Muscle layer of colon (tissue), 2 donors: ENCODE measurements around the gene LRRC4B.
"Not testable (repeated sequence)": the region's sequence is repeated elsewhere in the genome, so short reads cannot be mapped to it uniquely, and the experiment has no call there.

Source experiments
- H3K27ac ChIP-seq: one replicate; pipeline ENCODE4 v1.7.0; 2013; ENCODE audit warnings: low read depth, mild to moderate bottlenecking, low read length, moderate library complexity
- H3K27me3 ChIP-seq, 2 donors: one replicate each; pipeline ENCODE4 v1.7.0; 2013; ENCODE audit warnings: low read length in 2 of 2, mild to moderate bottlenecking in 2 of 2; ENCODE audit not compliant: insufficient read depth in 2 of 2, control insufficient read depth in 1 of 2
- H3K36me3 ChIP-seq: one replicate; pipeline ENCODE4 v1.7.0; 2013; ENCODE audit warnings: mild to moderate bottlenecking, low read length; ENCODE audit not compliant: insufficient read depth
- H3K4me1 ChIP-seq: one replicate; pipeline ENCODE4 v1.7.0; 2013; ENCODE audit warnings: mild to moderate bottlenecking, low read length; ENCODE audit not compliant: insufficient read depth
- H3K4me3 ChIP-seq, 2 donors: one replicate each; pipeline ENCODE4 v1.7.0; 2013; ENCODE audit warnings: low read length in 2 of 2, low read depth in 1 of 2, mild to moderate bottlenecking in 1 of 2, moderate library complexity in 1 of 2
- H3K9ac ChIP-seq: one replicate; pipeline ENCODE4 v1.7.0; 2013; ENCODE audit warnings: low read length
- H3K9me3 ChIP-seq: one replicate; pipeline ENCODE4 v1.7.0; 2013; ENCODE audit warnings: mild to moderate bottlenecking, low read length
- donor health status: abdominal sarcoma.
- donor health status: Adenocarcinoma of cecum.

The LRRC4B gene, protein sequence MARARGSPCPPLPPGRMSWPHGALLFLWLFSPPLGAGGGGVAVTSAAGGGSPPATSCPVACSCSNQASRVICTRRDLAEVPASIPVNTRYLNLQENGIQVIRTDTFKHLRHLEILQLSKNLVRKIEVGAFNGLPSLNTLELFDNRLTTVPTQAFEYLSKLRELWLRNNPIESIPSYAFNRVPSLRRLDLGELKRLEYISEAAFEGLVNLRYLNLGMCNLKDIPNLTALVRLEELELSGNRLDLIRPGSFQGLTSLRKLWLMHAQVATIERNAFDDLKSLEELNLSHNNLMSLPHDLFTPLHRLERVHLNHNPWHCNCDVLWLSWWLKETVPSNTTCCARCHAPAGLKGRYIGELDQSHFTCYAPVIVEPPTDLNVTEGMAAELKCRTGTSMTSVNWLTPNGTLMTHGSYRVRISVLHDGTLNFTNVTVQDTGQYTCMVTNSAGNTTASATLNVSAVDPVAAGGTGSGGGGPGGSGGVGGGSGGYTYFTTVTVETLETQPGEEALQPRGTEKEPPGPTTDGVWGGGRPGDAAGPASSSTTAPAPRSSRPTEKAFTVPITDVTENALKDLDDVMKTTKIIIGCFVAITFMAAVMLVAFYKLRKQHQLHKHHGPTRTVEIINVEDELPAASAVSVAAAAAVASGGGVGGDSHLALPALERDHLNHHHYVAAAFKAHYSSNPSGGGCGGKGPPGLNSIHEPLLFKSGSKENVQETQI

GRCh38 chr19:50567882-50568727, at the start of gene LRRC4B:
Gene LRRC4B (minus strand): TSS chr19:50568435. CDS start chr19:50548838, 19,597 bp downstream.
- Histone ChIP-seq H3K27me3 (peaks cover 13 to 46% of the 10 kb centered on the region in 2 donors), H3K27ac (no peak within 1 kb of the TSS), H3K4me3 (no peak within 1 kb of the TSS), H3K9ac (no peak within 1 kb of the TSS), H3K9me3 (no peaks in the 10 kb centered on the region), H3K4me1 (no peaks in the 10 kb centered on the region), H3K36me3 (no peaks in the 10 kb centered on the region)

GRCh38 chr19:50612504-50613404, 44.5 kb upstream of the LRRC4B start:
- not testable (repeated sequence) for H3K9ac ChIP-seq, H3K4me3 ChIP-seq, H3K4me1 ChIP-seq, H3K36me3 ChIP-seq, H3K27me3 ChIP-seq, H3K9me3 ChIP-seq, H3K27ac ChIP-seq

DNA sequence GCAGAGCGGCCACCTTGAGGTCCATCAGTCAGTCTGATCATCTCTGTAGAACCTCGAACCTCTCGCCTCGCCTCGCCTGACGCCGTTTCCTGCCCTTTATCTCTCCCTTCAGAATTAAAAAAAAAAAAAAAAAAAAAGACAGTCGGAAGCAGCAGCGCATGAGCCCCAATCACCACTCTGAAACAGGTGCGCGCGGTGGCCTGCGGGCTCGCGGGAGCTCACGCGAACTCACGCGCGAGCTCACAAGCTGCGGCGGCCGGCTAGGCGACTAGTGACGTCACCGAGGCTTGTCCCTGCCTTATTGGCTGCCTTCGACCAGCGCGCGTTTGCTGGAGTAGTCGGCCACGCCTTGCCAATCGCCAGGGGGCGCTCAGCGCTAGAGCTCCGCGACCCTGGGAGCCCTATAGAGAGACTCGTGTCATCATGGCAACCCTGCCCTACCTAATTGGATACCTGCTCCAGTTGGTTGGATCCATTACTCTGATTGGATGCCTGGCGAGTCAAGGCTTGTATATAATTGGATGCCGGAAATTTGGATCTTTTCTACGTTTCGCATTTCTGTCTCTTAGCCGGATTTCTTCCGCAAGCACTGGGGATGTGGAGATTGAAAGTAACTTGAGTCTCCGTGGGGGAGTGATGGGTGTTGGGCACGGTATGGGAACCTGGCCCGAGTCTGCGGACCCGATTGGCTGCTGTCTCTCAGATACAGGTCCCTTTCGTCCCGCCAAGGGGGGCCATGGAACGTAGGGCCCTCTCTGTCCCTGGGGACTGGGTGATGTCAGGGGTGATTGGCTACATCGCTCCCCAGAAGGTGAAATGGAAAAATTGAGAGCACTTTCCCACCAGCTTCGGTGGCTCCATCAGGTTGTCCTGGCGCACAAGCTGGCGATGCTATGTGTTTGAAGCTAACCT, 39.9 kb upstream of the LRRC4B start:
- H3K36me3 ChIP-seq, result no peaks in the 10 kb centered on the region
- no peak overlapping the region for H3K27ac ChIP-seq
- H3K9ac ChIP-seq, result no peak overlapping the region
- H3K4me3 ChIP-seq, result no peak overlapping the region
- H3K4me1 ChIP-seq, result no peaks in the 10 kb centered on the region
- H3K27me3 ChIP-seq, result peaks cover 6 to 19% of the 10 kb centered on the region in 2 donors
- H3K9me3 ChIP-seq, result no peaks in the 10 kb centered on the region

DNA sequence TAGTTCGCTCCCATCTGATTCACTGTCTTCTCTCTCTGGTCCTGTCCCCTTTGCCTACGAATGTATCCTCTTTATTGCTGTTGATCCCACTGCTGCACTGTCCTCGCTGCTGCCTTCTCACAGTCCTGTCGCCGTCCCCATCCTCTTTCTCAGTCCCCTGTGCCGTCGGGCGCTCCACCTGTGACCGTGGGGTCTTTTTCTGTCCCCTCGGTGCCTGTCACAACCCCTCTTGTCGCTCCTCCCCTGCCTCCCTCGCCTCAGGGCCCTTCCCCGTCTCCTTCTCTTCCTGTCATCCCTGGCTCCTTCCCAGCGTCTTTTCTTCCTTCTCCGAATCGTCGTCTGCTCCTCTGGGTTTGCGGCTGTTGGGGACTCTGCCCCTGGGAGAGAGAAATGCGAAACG, 39.2 kb upstream of the LRRC4B start:
- H3K9ac ChIP-seq, result no peak overlapping the region

DNA sequence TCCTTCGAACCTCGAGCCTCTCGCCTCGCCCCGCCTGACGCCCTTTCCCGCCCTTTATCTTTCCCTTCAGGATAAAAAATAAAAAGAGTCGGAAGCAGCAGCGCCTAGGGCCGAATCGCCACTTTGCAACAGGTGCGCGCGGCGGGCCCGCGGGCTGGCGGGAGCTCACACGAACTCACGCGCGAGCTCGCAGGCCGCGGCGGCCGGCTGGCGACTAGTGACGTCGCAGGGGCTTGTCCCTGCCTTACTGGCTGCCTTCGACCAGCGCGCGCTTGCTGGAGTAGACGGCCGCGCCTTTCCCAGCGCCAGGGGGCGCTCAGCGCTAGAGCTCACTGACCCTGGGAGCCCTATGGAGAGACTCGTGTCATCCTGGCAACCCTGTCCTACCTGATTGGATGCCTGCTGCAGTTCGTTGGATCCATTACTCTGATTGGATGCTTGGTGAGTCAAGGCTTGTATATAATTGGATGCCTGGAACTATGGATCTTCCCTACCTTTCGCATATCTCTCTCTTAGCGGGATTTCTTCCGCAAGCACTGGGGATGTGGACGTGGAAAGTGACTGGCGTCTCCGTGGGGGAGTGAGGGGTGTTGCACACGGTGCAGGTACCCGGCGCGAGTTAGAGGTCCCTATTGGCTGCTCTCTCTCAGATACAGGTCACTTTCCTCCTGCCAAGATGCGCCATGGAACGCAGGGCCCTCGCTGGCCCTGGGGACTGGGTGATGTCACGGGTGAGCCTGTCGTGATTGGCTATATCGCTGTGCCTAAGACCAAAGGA, 38.0 kb upstream of the LRRC4B start:
- not testable (repeated sequence) for H3K9ac ChIP-seq, H3K9me3 ChIP-seq, H3K4me3 ChIP-seq, H3K36me3 ChIP-seq, H3K4me1 ChIP-seq, H3K27ac ChIP-seq
- H3K27me3 ChIP-seq, result peaks cover 6 to 32% of the 10 kb centered on the region in 2 donors

More for the DNA sequence above, 39.2 kb upstream of the LRRC4B start:
- Histone ChIP-seq H3K4me1 (no peaks in the 10 kb centered on the region), H3K27ac (no peak overlapping the region), H3K4me3 (no peak overlapping the region), H3K9me3 (no peaks in the 10 kb centered on the region), H3K36me3 (no peaks in the 10 kb centered on the region), H3K27me3 (peaks cover 6 to 24% of the 10 kb centered on the region in 2 donors)

GRCh38 chr19:50604264-50605073, 36.2 kb upstream of the LRRC4B start:
- H3K27ac ChIP-seq, H3K4me3 ChIP-seq, H3K36me3 ChIP-seq, H3K9me3 ChIP-seq, H3K4me1 ChIP-seq, H3K9ac ChIP-seq: not testable (repeated sequence)
- H3K27me3 ChIP-seq, result peaks cover 6 to 32% of the 10 kb centered on the region in 2 donors

DNA sequence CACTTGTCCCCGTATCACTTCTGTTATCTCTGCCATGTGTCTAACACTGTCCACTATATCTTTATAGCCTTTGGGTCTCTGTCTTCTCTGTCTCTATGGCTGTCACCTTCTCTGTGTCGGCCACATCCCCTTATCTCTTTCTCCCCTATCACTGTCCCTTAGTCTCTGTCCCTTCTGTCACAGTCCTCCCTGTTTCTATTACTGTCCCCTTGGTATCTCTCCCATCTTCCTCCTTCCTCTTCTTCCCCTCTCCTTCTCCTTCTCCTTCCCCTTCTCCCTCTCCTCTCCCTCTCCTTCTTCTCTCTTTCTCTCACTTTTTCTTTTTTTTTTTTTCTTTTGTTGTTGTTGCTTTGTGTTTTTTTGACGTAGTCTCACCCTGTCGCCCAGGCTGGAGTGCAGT, 34.7 kb upstream of the LRRC4B start:
- no peak overlapping the region for H3K27ac ChIP-seq
- no peak overlapping the region for H3K4me3 ChIP-seq
- H3K36me3 ChIP-seq, result no peaks in the 10 kb centered on the region
- H3K27me3 ChIP-seq, result peaks cover 6 to 32% of the 10 kb centered on the region in 2 donors
- no peaks in the 10 kb centered on the region for H3K4me1 ChIP-seq
- no peaks in the 10 kb centered on the region for H3K9me3 ChIP-seq
- H3K9ac ChIP-seq, result no peak overlapping the region

DNA sequence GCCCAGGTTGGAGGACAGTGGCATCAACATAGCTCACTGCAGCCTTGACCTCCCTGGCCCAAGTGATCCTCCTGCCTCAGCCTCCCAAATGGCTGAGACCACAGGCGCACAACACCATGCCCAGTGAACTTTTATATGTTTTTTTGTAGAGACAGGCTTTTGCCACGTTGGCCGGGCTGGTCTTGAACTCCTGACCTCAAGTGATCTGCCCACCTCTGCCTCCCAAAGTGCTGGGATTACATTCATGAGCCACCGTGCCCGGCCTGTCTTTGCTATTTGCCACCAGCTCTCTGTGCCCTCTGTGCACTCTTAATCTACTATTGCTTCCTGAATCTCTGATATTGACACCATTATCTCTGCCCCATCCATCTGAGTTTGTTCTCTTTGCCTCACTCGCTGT, 34.3 kb upstream of the LRRC4B start:
- H3K27ac ChIP-seq, result no peak overlapping the region
- H3K4me1 ChIP-seq, result no peaks in the 10 kb centered on the region
- H3K27me3 ChIP-seq, result peaks cover 6 to 29% of the 10 kb centered on the region in 2 donors
- no peak overlapping the region for H3K4me3 ChIP-seq
- H3K9me3 ChIP-seq, result no peaks in the 10 kb centered on the region
- no peaks in the 10 kb centered on the region for H3K36me3 ChIP-seq
- H3K9ac ChIP-seq, result no peak overlapping the region

- Histone ChIP-seq H3K4me3 (no peak overlapping the region), H3K9ac (no peak overlapping the region), H3K4me1 (no peaks in the 10 kb centered on the region), H3K9me3 (no peaks in the 10 kb centered on the region), H3K27ac (no peak overlapping the region), H3K27me3 (peaks cover 2 to 25% of the 10 kb centered on the region in 2 donors), H3K36me3 (no peaks in the 10 kb centered on the region)
These were observed 33.8 kb upstream of the LRRC4B start for GRCh38 chr19:50602089-50602422.
